IMR-90 (cell line): ENCODE data around the gene PTPRK. TPM values are rescaled to one million over a fixed set of nuclear protein-coding genes. Genes with fewer than 3 reads are reported as not detected.

Experiments
- ATAC-seq: fragments of 200-7000 bp; cut with Tn5 transposase; 2 replicates; pipeline ENCODE4 v1.9.1; 2020; ENCODE audit warnings: low read depth, mild to moderate bottlenecking, moderate library complexity
- BruUV-seq: library from RNA; stranded (reverse); fragments of 400-500 nt; replicated peaks from 2 replicates; lab custom pipeline; 2021; lab: Mats Ljungman, UMichigan
- CTCF ChIA-PET: fragments of 300-600 bp; formaldehyde crosslinking; extraction: SDS; loops from one replicate; lab custom pipeline; 2021; ENCODE audit warnings: antibody characterized with exemption; lab: Yijun Ruan, JAX
- POLR2A ChIA-PET: fragments of 300-600 bp; sonication (Branson Sonifier 250); formaldehyde crosslinking; loops from one replicate; lab custom pipeline; 2022; ENCODE audit warnings: antibody characterized with exemption; ENCODE audit not compliant: unreplicated experiment; lab: Charles Lee
- DNase-seq: peaks from one replicate; pipeline ENCODE4 v3.0.0; 2013
- H2AFZ ChIP-seq: replicated peaks from 2 replicates; pipeline ENCODE3; 2013; ENCODE audit warnings: low read length, mild to moderate bottlenecking; ENCODE audit not compliant: poor library complexity
- H2AK5ac ChIP-seq: 2 replicates; pipeline ENCODE4 v1.6.1; 2013; ENCODE audit warnings: low read depth, low read length, inconsistent platforms
- H2AK9ac ChIP-seq: replicated peaks from 2 replicates; pipeline ENCODE3; 2013; ENCODE audit warnings: mild to moderate bottlenecking, low read depth, low read length, moderate library complexity; ENCODE audit not compliant: poor library complexity
- H2BK120ac ChIP-seq: 2 replicates; pipeline ENCODE4 v1.6.1; 2013; ENCODE audit warnings: low read depth, low read length, inconsistent platforms
- H2BK15ac ChIP-seq: 3 replicates; pipeline ENCODE4 v1.6.1; 2013; ENCODE audit warnings: low read depth, low read length, inconsistent platforms
- H2BK20ac ChIP-seq: 2 replicates; pipeline ENCODE4 v1.6.1; 2013; ENCODE audit warnings: low read depth, mild to moderate bottlenecking, inconsistent platforms, low read length, moderate library complexity
- H2BK5ac ChIP-seq: 2 replicates; pipeline ENCODE4 v1.6.1; 2013; ENCODE audit warnings: mild to moderate bottlenecking, low read depth, low read length, inconsistent platforms; ENCODE audit not compliant: poor library complexity, severe bottlenecking
- H3K14ac ChIP-seq: replicated peaks from 2 replicates; pipeline ENCODE4 v1.6.1; 2013; ENCODE audit warnings: low read depth, low read length, inconsistent platforms
- H3K18ac ChIP-seq: 2 replicates; pipeline ENCODE4 v1.6.1; 2013; ENCODE audit warnings: low read depth, low read length, control low read depth
- H3K23ac ChIP-seq: 2 replicates; pipeline ENCODE4 v1.6.1; 2013; ENCODE audit warnings: low read depth, low read length, inconsistent platforms
- H3K27ac ChIP-seq: 2 replicates; pipeline ENCODE4 v1.5.1; 2013; ENCODE audit warnings: mild to moderate bottlenecking, control low read depth, low read length; ENCODE audit not compliant: insufficient read depth
- H3K27me3 ChIP-seq: 2 replicates; pipeline ENCODE4 v1.6.1; 2013; ENCODE audit warnings: low read length; ENCODE audit not compliant: control insufficient read depth, insufficient read depth
- H3K36me3 ChIP-seq: 2 replicates; pipeline ENCODE4 v1.6.1; 2013; ENCODE audit warnings: low read length, mixed read lengths; ENCODE audit not compliant: control insufficient read depth, insufficient read depth
- H3K4ac ChIP-seq: 2 replicates; pipeline ENCODE4 v1.6.1; 2013; ENCODE audit warnings: low read depth, low read length, inconsistent platforms
- H3K4me1 ChIP-seq: 2 replicates; pipeline ENCODE4 v1.6.1; 2013; ENCODE audit warnings: low read length, mixed read lengths; ENCODE audit not compliant: control insufficient read depth, insufficient read depth
- H3K4me2 ChIP-seq: 2 replicates; pipeline ENCODE4 v1.6.1; 2013; ENCODE audit warnings: low read depth, mild to moderate bottlenecking, control low read depth, low read length, moderate library complexity
- H3K4me3 ChIP-seq: 2 replicates; pipeline ENCODE4 v1.5.1; 2013; ENCODE audit warnings: low read depth, mild to moderate bottlenecking, control low read depth, low read length, moderate library complexity; ENCODE audit not compliant: insufficient read depth
- H3K56ac ChIP-seq: 2 replicates; pipeline ENCODE4 v1.6.1; 2013; ENCODE audit warnings: low read length, inconsistent platforms; ENCODE audit not compliant: insufficient read depth; ENCODE audit errors: extremely low read depth
- H3K79me1 ChIP-seq, 2 experiments: 2 replicates each; pipeline ENCODE4 v1.6.1; 2013; ENCODE audit warnings: low read length in 2 of 2, inconsistent platforms in 1 of 2, low read depth in 1 of 2
- H3K9ac ChIP-seq: 2 replicates; pipeline ENCODE4 v1.6.1; 2013; ENCODE audit warnings: low read depth, low read length, control low read depth
- H3K9me1 ChIP-seq: 2 replicates; pipeline ENCODE4 v1.6.1; 2013; ENCODE audit warnings: low read length, inconsistent platforms; ENCODE audit not compliant: insufficient read depth
- H3K9me3 ChIP-seq: 2 replicates; pipeline ENCODE4 v1.6.1; 2013; ENCODE audit warnings: low read length; ENCODE audit not compliant: control insufficient read depth, insufficient read depth
- H4K20me1 ChIP-seq: 2 replicates; pipeline ENCODE4 v1.6.1; 2013; ENCODE audit warnings: low read length, inconsistent platforms; ENCODE audit not compliant: insufficient read depth
- H4K5ac ChIP-seq: 2 replicates; pipeline ENCODE4 v1.6.1; 2013; ENCODE audit warnings: mild to moderate bottlenecking, low read depth, low read length, control low read depth
- H4K8ac ChIP-seq, 2 experiments: 2 replicates each; pipeline ENCODE4 v1.6.1; 2013; ENCODE audit warnings: low read depth in 2 of 2, low read length in 2 of 2, control low read depth in 1 of 2, inconsistent platforms in 1 of 2
- H4K91ac ChIP-seq: 2 replicates; pipeline ENCODE4 v1.6.1; 2013; ENCODE audit warnings: low read depth, low read length, inconsistent platforms; ENCODE audit not compliant: insufficient read depth
- BHLHE40 ChIP-seq: fragments of 150-350 bp; IDR thresholded peaks from 2 replicates; pipeline ENCODE4 v1.6.1; 2016; ENCODE audit warnings: mild to moderate bottlenecking, low read depth, low read length
- CEBPB ChIP-seq: IDR thresholded peaks from 2 replicates; pipeline ENCODE4 v1.6.1; 2012; ENCODE audit warnings: low read depth, low read length, improper control_type of control experiment
- CHD1 ChIP-seq: IDR thresholded peaks from 2 replicates; pipeline ENCODE4 v1.6.1; 2012; ENCODE audit warnings: low read depth, low read length, improper control_type of control experiment
- CTCF ChIP-seq: conservative IDR thresholded peaks from 2 replicates; pipeline ENCODE4 v1.5.1; 2012; ENCODE audit warnings: mild to moderate bottlenecking, low read depth, low read length, improper control_type of control experiment
- ELK1 ChIP-seq: fragments of 150-350 bp; IDR thresholded peaks from 2 replicates; pipeline ENCODE4 v1.6.1; 2016; ENCODE audit warnings: low read depth, mild to moderate bottlenecking, low read length, moderate library complexity, borderline replicate concordance
- FOS ChIP-seq: fragments of 150-350 bp; IDR thresholded peaks from 2 replicates; pipeline ENCODE4 v1.6.1; 2016; ENCODE audit warnings: low read depth, low read length
- MAFK ChIP-seq: IDR thresholded peaks from 2 replicates; pipeline ENCODE4 v1.6.1; 2012; ENCODE audit warnings: low read depth, low read length, improper control_type of control experiment
- MAZ ChIP-seq: IDR thresholded peaks from 2 replicates; pipeline ENCODE4 v1.6.1; 2012; ENCODE audit warnings: low read depth, mild to moderate bottlenecking, low read length, improper control_type of control experiment, moderate library complexity, borderline replicate concordance
- MXI1 ChIP-seq: IDR thresholded peaks from 2 replicates; pipeline ENCODE4 v1.6.1; 2012; ENCODE audit warnings: low read depth, mild to moderate bottlenecking, low read length, moderate library complexity, borderline replicate concordance
- NFE2L2 ChIP-seq: fragments of 150-350 bp; IDR thresholded peaks from 2 replicates; pipeline ENCODE4 v1.6.1; 2016; ENCODE audit warnings: low read depth, mild to moderate bottlenecking, low read length
- POLR2A ChIP-seq: IDR thresholded peaks from 2 replicates; pipeline ENCODE4 v1.6.1; 2012; ENCODE audit warnings: mild to moderate bottlenecking, low read depth, low read length
- RAD21 ChIP-seq: IDR thresholded peaks from 2 replicates; pipeline ENCODE4 v1.6.1; 2012; ENCODE audit warnings: low read length, improper control_type of control experiment
- RCOR1 ChIP-seq: IDR thresholded peaks from 2 replicates; pipeline ENCODE4 v1.6.1; 2012; ENCODE audit warnings: mild to moderate bottlenecking, low read length, improper control_type of control experiment; ENCODE audit not compliant: insufficient replicate concordance
- RFX5 ChIP-seq: IDR thresholded peaks from 2 replicates; pipeline ENCODE4 v1.8.0; 2012; ENCODE audit warnings: low read depth, mild to moderate bottlenecking, low read length, moderate library complexity
- SMC3 ChIP-seq: fragments of 150-350 bp; IDR thresholded peaks from 2 replicates; pipeline ENCODE4 v1.6.1; 2016; ENCODE audit warnings: low read depth, mild to moderate bottlenecking, antibody characterized with exemption, low read length, moderate library complexity
- USF2 ChIP-seq: fragments of 150-350 bp; IDR thresholded peaks from 2 replicates; pipeline ENCODE4 v1.6.1; 2017; ENCODE audit warnings: mild to moderate bottlenecking, antibody characterized with exemption, low read length, low read depth
- WGBS, 2 experiments: methylation state at CpG; one replicate each; pipeline versions ENCODE4 v1.1.5 to v1.1.7; 2013; ENCODE audit warnings: missing lambda C conversion rate in 2 of 2; ENCODE audit not compliant: insufficient read length in 1 of 2; ENCODE audit errors: extremely low coverage in 2 of 2; 5-methylcytosine and 5-hydroxymethylcytosine counted together
- dilution Hi-C: fragments of 300-500 bp; cut with HindIII; formaldehyde crosslinking; loops from one replicate; pipeline ENCODE4 v1.14.3; 2018; ENCODE audit warnings: low sequenced_read_pairs; ENCODE audit not compliant: unreplicated experiment
- in situ Hi-C: fragments of 300-500 bp; cut with MboI; formaldehyde crosslinking; loops from 3 replicates; pipeline ENCODE4 v1.14.3; 2019; ENCODE audit warnings: low sequenced_read_pairs, inconsistent platforms, mixed read lengths
- intact Hi-C: fragments of 100-400 bp; cut with micrococcal nuclease; formaldehyde crosslinking; loops from 2 replicates; pipeline ENCODE4 v1.10.0; 2022
- polyA plus RNA-seq, 3 experiments: library from polyadenylated mRNA; depleted of rRNA; stranded (reverse); fragments of >200 nt; gene quantifications; 2 replicates each; pipeline ENCODE4 v1.2.3, GENCODE V29; 2012; ENCODE audit warnings: low replicate concordance in 1 of 3
- total RNA-seq: library from RNA; depleted of rRNA; stranded (reverse); fragments of >200 nt; gene quantifications from 2 replicates; pipeline ENCODE4 v1.2.3, GENCODE V29; 2012

PTPRK gene
- total and polyA plus RNA-seq, 2 of the 4 experiments (the other 2 are of a cell fraction) = 18.0 to 80.8 TPM

GRCh38 chr6:128053109-128053508 lies 467.3 kb downstream of the PTPRK start:
- H3K4me2 ChIP-seq = no peak overlapping the region
- no peaks in the 10 kb centered on the region for H3K9me3 ChIP-seq
- no peak overlapping the region for H3K9ac ChIP-seq
- BruUV-seq = no TSS peak
- in situ Hi-C loops = no loop called here
- intact Hi-C loops = no loop called here
- H2AK5ac ChIP-seq = no peak overlapping the region
- ChIA-PET POLR2A (no interaction called here), CTCF (no interaction called here)
- no peaks in the 10 kb centered on the region; a peak in 1 of 4 replicates for H3K79me1 ChIP-seq
- peaks cover 9% of the 10 kb centered on the region for H3K36me3 ChIP-seq
- WGBS, 2 experiments = 94% methylated on average over 5 of the region's 5 CpGs; no CpG with 5 or more reads in 1 of the 2 experiments
- peaks cover 3% of the 10 kb centered on the region; the same call in 1 of the 2 replicates for H3K9me1 ChIP-seq
- no peak overlapping the region for H3K4me3 ChIP-seq
- H2BK20ac ChIP-seq = no peak overlapping the region
- no peak for TF ChIP-seq NFE2L2
- no peak for TF ChIP-seq USF2
- TF ChIP-seq FOS = no peak
- no peak for TF ChIP-seq SMC3
- TF ChIP-seq CTCF = no peak
- no peak for TF ChIP-seq RCOR1
- TF ChIP-seq RFX5 = no peak
- no peak for TF ChIP-seq MXI1
- TF ChIP-seq POLR2A = no peak
- TF ChIP-seq ELK1 = no peak
- TF ChIP-seq RAD21 = no peak
- TF ChIP-seq MAFK = no peak
- no peak for TF ChIP-seq CEBPB
- TF ChIP-seq BHLHE40 = no peak
- TF ChIP-seq MAZ = no peak
- TF ChIP-seq CHD1 = no peak
- H3K23ac ChIP-seq = no peak overlapping the region
- no peak for ATAC-seq
- no peak for DNase-seq
- H3K27ac ChIP-seq = no peak overlapping the region
- H2BK15ac ChIP-seq = no peak overlapping the region
- H2AFZ ChIP-seq = no peak overlapping the region
- dilution Hi-C loops = no loop called here
- no peak overlapping the region for H4K8ac ChIP-seq
- H2AK9ac ChIP-seq = no peak overlapping the region
- H3K18ac ChIP-seq = no peak overlapping the region
- no peak overlapping the region for H3K14ac ChIP-seq
- H4K5ac ChIP-seq = no peak overlapping the region
- no peak overlapping the region for H2BK120ac ChIP-seq
- H3K56ac ChIP-seq = no peak overlapping the region
- no peaks in the 10 kb centered on the region for H4K20me1 ChIP-seq
- no peak overlapping the region for H3K4ac ChIP-seq
- no peak overlapping the region for H2BK5ac ChIP-seq
- no peak overlapping the region for H4K91ac ChIP-seq
- H3K4me1 ChIP-seq = no peaks in the 10 kb centered on the region
- H3K27me3 ChIP-seq = no peaks in the 10 kb centered on the region
